ENCODE data around the gene TOP3B.

Gene TOP3B

GRCh38 chr22:21963286-21963685, 19.3 kb downstream of the TOP3B start:
- no peak for DNase-seq (ENCODE audit: low read depth in 2 of 2, low spot score in 1 of 2)

GRCh38 chr22:21962655-21962949, 20.0 kb downstream of the TOP3B start:
- no peak for DNase-seq (ENCODE audit: low read depth in 2 of 2, low spot score in 1 of 2)

- no peak for DNase-seq (ENCODE audit: low read depth in 2 of 2, low spot score in 1 of 2)
Observed at GRCh38 chr22:21961886-21962654, 20.5 kb downstream of the TOP3B start.

- DNase-seq (ENCODE audit: low read depth in 2 of 2, low spot score in 1 of 2): no peak
Observed at GRCh38 chr22:21961127-21961867, 21.3 kb downstream of the TOP3B start.

- DNase-seq (ENCODE audit: low read depth in 2 of 2, low spot score in 1 of 2): no peak
Observed at GRCh38 chr22:21960200-21961126, 22.1 kb downstream of the TOP3B start.

- no peak for DNase-seq (ENCODE audit: low read depth in 2 of 2, low spot score in 1 of 2)
Observed at GRCh38 chr22:21959274-21960074, 23.1 kb downstream of the TOP3B start.

- DNase-seq (ENCODE audit: low read depth in 2 of 2, low spot score in 1 of 2): no peak
Observed at GRCh38 chr22:21958360-21959273, 24.0 kb downstream of the TOP3B start.

GRCh38 chr22:21952586-21953571, 29.7 kb downstream of the TOP3B start, which contains the start of gene PPM1F:
TSS of gene PPM1F (minus strand) at chr22:21952848. CDS start at chr22:21946048, 6,800 bp downstream.
- DNase-seq (ENCODE audit: low read depth in 2 of 2, low spot score in 1 of 2): peak; percentile 72 to 87

GRCh38 chr22:21951931-21952465, 30.6 kb downstream of the TOP3B start:
- DNase-seq (ENCODE audit: low read depth in 2 of 2, low spot score in 1 of 2): no peak

- DNase-seq (ENCODE audit: low read depth in 2 of 2, low spot score in 1 of 2): no peak
Observed at GRCh38 chr22:21951062-21951461, 31.5 kb downstream of the TOP3B start.

GRCh38 chr22:21949948-21950347, 32.6 kb downstream of the TOP3B start:
- DNase-seq (ENCODE audit: low read depth in 2 of 2, low spot score in 1 of 2): no peak

- no peak for DNase-seq (ENCODE audit: low read depth in 2 of 2, low spot score in 1 of 2)
Observed at GRCh38 chr22:21949569-21949918, 33.0 kb downstream of the TOP3B start.

GRCh38 chr22:21948824-21949568, 33.6 kb downstream of the TOP3B start:
- DNase-seq (ENCODE audit: low read depth in 2 of 2, low spot score in 1 of 2): no peak

- DNase-seq (ENCODE audit: low read depth in 2 of 2, low spot score in 1 of 2): no peak
Observed at GRCh38 chr22:21948390-21948789, 34.2 kb downstream of the TOP3B start.

- no peak for DNase-seq (ENCODE audit: low read depth in 2 of 2, low spot score in 1 of 2)
Observed at GRCh38 chr22:21947040-21948014, 35.3 kb downstream of the TOP3B start.

- DNase-seq (ENCODE audit: low read depth in 2 of 2, low spot score in 1 of 2): no peak
Observed at GRCh38 chr22:21946262-21946925, 36.2 kb downstream of the TOP3B start.

Data from stimulated activated CD8-positive, alpha-beta memory T cell treated with anti-CD3 and anti-CD28 coated beads, Interleukin-4, amount 100 ng/mL, for 1 hour (primary cell).